Measurements from ENCODE around the gene OR2J2. TPM values are rescaled to one million over a fixed set of nuclear protein-coding genes. Genes with fewer than 3 reads are reported as not detected.

Gene OR2J2
- total and polyA plus RNA-seq, 4 donors = not detected

DNA sequence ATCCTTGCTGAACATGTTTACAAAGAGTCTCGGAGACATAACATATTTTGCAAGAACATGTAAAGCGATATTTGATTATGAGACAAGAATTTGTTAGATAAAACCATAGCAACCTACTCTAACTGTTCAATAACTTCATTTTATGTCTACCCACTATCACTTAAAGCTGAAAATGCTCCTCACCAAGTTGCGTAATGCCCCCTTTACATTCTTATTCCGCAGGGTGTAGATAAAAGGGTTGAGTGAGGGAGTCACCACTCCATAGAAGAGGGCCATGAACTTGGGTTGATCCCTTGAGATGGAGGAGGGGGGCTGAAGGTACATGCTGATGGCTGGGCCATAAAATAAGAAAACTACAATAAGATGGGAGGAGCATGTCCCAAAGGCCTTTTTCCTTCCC is 33.0 kb upstream of the OR2J2 start:
- Histone ChIP-seq H3K4me1 (ENCODE audit: control insufficient read depth in 5 of 5, insufficient read depth in 5 of 5, low read length in 5 of 5) (no peaks in the 10 kb centered on the region), H3K36me3 (ENCODE audit: control insufficient read depth in 4 of 4, insufficient read depth in 4 of 4, low read length in 4 of 4) (no peaks in the 10 kb centered on the region), H3K27me3 (ENCODE audit: control insufficient read depth in 3 of 3, insufficient read depth in 3 of 3, low read length in 2 of 3) (no peaks in the 10 kb centered on the region), H3K4me3 (no peak overlapping the region), H3K9me3 (ENCODE audit: control insufficient read depth in 4 of 4, insufficient read depth in 3 of 4, low read length in 3 of 4) (peaks cover 0 to under 1% (median 0%) of the 10 kb centered on the region in 4 donors), H3K9ac (ENCODE audit: insufficient read depth in 1 of 2, low read length in 2 of 2) (no peak overlapping the region), H3K27ac (ENCODE audit: low read depth in 1 of 2, low read length in 1 of 2) (no peak overlapping the region)
- no peak for ATAC-seq (ENCODE audit: insufficient read depth, low FRiP score)
- no peak for DNase-seq
- TF ChIP-seq, protein P1, sequence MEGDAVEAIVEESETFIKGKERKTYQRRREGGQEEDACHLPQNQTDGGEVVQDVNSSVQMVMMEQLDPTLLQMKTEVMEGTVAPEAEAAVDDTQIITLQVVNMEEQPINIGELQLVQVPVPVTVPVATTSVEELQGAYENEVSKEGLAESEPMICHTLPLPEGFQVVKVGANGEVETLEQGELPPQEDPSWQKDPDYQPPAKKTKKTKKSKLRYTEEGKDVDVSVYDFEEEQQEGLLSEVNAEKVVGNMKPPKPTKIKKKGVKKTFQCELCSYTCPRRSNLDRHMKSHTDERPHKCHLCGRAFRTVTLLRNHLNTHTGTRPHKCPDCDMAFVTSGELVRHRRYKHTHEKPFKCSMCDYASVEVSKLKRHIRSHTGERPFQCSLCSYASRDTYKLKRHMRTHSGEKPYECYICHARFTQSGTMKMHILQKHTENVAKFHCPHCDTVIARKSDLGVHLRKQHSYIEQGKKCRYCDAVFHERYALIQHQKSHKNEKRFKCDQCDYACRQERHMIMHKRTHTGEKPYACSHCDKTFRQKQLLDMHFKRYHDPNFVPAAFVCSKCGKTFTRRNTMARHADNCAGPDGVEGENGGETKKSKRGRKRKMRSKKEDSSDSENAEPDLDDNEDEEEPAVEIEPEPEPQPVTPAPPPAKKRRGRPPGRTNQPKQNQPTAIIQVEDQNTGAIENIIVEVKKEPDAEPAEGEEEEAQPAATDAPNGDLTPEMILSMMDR (IDR thresholded peaks at IDR 0.05; ENCODE audit: control extremely low read depth, extremely low read depth) = no peak
- WGBS, 2 donors = 74 to 88% methylated on average over 4 of the region's 4 CpGs

DNA sequence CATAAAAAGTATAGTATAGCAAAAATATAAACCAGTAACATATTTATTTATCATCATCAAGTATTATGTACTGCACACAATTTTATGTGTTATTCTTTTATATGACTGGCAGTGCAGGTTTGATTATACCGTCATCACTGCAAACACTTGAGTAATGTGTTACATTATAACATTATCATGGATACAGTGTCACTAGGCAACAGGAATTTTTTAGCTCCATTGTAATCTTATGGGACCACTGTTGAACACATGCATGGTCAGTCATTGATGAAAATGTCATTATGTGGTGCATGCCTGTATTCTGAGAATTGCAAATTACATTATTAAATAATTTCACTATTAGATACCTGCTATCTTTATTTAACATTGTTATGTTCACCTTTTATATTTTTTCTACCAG is 29.1 kb upstream of the OR2J2 start:
- H3K9me3 ChIP-seq (ENCODE audit: control insufficient read depth in 4 of 4, insufficient read depth in 3 of 4, low read length in 3 of 4) = peaks cover 0 to 2% (median 0%) of the 10 kb centered on the region in 4 donors
- H3K4me1 ChIP-seq (ENCODE audit: control insufficient read depth in 5 of 5, insufficient read depth in 5 of 5, low read length in 5 of 5) = no peaks in the 10 kb centered on the region
- no peak overlapping the region for H3K4me3 ChIP-seq
- H3K27ac ChIP-seq (ENCODE audit: low read depth in 1 of 2, low read length in 1 of 2) = no peak overlapping the region
- H3K36me3 ChIP-seq (ENCODE audit: control insufficient read depth in 4 of 4, insufficient read depth in 4 of 4, low read length in 4 of 4) = no peaks in the 10 kb centered on the region
- ATAC-seq (ENCODE audit: insufficient read depth, low FRiP score) = no peak
- DNase-seq = no peak
- H3K9ac ChIP-seq (ENCODE audit: insufficient read depth in 1 of 2, low read length in 2 of 2) = no peak overlapping the region
- TF ChIP-seq, protein P1 (IDR thresholded peaks at IDR 0.05; ENCODE audit: control extremely low read depth, extremely low read depth) = no peak
- 94 to 99% methylated on average over 1 of the region's 1 CpG for WGBS, 2 donors
- no peaks in the 10 kb centered on the region for H3K27me3 ChIP-seq (ENCODE audit: control insufficient read depth in 3 of 3, insufficient read depth in 3 of 3, low read length in 2 of 3)

DNA sequence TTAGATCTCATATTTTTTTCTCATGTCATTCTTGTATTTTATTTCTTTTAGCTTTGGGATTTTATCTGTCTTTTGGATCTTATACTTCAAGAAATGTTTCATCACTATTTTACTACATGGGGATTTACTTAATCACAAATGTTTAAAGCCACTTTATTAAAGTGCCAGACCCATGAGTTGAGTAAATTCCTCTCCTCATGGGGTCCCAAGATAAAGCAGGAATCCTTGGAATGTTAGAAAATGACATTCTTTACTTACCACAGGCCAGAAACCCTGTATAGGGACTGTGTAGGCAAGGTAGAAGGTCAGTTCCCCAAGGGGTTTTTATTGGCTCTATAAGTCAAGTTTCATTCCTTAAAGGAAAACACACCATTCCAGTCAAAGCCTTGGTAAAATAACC is 28.4 kb upstream of the OR2J2 start:
- H3K4me3 ChIP-seq = no peak overlapping the region
- ATAC-seq (ENCODE audit: insufficient read depth, low FRiP score) (no peak), DNase-seq (no peak)
- H3K27me3 ChIP-seq (ENCODE audit: control insufficient read depth in 3 of 3, insufficient read depth in 3 of 3, low read length in 2 of 3) = no peaks in the 10 kb centered on the region
- H3K36me3 ChIP-seq (ENCODE audit: control insufficient read depth in 4 of 4, insufficient read depth in 4 of 4, low read length in 4 of 4) = no peaks in the 10 kb centered on the region
- H3K9ac ChIP-seq (ENCODE audit: insufficient read depth in 1 of 2, low read length in 2 of 2) = no peak overlapping the region
- TF ChIP-seq, protein P1 (IDR thresholded peaks at IDR 0.05; ENCODE audit: control extremely low read depth, extremely low read depth) = no peak
- peaks cover 0 to 2% (median 0%) of the 10 kb centered on the region in 4 donors for H3K9me3 ChIP-seq (ENCODE audit: control insufficient read depth in 4 of 4, insufficient read depth in 3 of 4, low read length in 3 of 4)
- H3K4me1 ChIP-seq (ENCODE audit: control insufficient read depth in 5 of 5, insufficient read depth in 5 of 5, low read length in 5 of 5) = no peaks in the 10 kb centered on the region
- H3K27ac ChIP-seq (ENCODE audit: low read depth in 1 of 2, low read length in 1 of 2) = no peak overlapping the region

DNA sequence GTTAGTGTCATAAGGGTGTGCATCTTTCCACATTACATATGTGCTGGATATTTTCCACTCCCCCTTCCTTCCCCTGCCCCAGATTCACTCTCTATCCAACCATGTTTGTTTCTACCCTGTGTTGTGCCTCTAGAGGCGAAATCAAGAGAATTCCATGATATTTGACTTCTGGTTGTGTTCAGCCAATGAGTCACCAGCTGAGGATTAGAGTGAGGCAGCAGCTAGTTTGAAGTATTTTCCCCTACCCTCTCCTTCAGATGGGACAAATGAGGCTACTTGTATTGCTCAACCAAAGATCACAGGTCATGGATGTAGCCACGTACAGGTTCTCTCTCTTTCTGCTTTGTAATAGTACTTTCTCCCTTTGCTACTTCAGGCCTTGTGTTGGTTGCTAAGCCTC is 24.5 kb upstream of the OR2J2 start:
- no peak for ATAC-seq (ENCODE audit: insufficient read depth, low FRiP score)
- Histone ChIP-seq H3K4me3 (no peak overlapping the region), H3K36me3 (ENCODE audit: control insufficient read depth in 4 of 4, insufficient read depth in 4 of 4, low read length in 4 of 4) (no peaks in the 10 kb centered on the region), H3K27ac (ENCODE audit: low read depth in 1 of 2, low read length in 1 of 2) (no peak overlapping the region), H3K9me3 (ENCODE audit: control insufficient read depth in 4 of 4, insufficient read depth in 3 of 4, low read length in 3 of 4) (peaks cover 0 to 2% (median 0%) of the 10 kb centered on the region in 4 donors), H3K4me1 (ENCODE audit: control insufficient read depth in 5 of 5, insufficient read depth in 5 of 5, low read length in 5 of 5) (no peaks in the 10 kb centered on the region), H3K27me3 (ENCODE audit: control insufficient read depth in 3 of 3, insufficient read depth in 3 of 3, low read length in 2 of 3) (no peaks in the 10 kb centered on the region), H3K9ac (ENCODE audit: insufficient read depth in 1 of 2, low read length in 2 of 2) (no peak overlapping the region)
- DNase-seq = no peak
- TF ChIP-seq, protein P1 (IDR thresholded peaks at IDR 0.05; ENCODE audit: control extremely low read depth, extremely low read depth) = no peak
- WGBS, 2 donors = 66 to 75% methylated on average over 2 of the region's 2 CpGs

Data from lung (tissue), 12 donors.